T-cell (primary cell): ENCODE measurements around the gene NYAP2. TPM values are rescaled to one million over a fixed set of nuclear protein-coding genes. Genes with fewer than 3 reads are reported as not detected.

Source experiments
- ATAC-seq, 4 experiments: fragments of 200-7000 bp in 3 of 4; fragments of 150-1000 bp in 1 of 4; cut with Tn5 transposase; replicated peaks in 1 of 4; 1 replicate in 3 of 4; 2 replicates in 1 of 4; pipeline ENCODE4 v1.10.0; 2021; ENCODE audit warnings: moderate library complexity in 3 of 4, mild to moderate bottlenecking in 2 of 4, moderate number of reproducible peaks in 1 of 4
- CTCF ChIA-PET, 2 donors: fragments of 300-600 bp; sonication (Branson Sonifier 250); formaldehyde crosslinking; loops; one replicate each; lab custom pipeline; 2022; ENCODE audit warnings: antibody characterized with exemption in 2 of 2; lab: Charles Lee
- POLR2A ChIA-PET, 2 donors: fragments of 300-600 bp; sonication (Branson Sonifier 250); formaldehyde crosslinking; loops; one replicate each; lab custom pipeline; 2022; ENCODE audit warnings: antibody characterized with exemption in 2 of 2; lab: Charles Lee
- DNase-seq, 35 experiments: peaks; one replicate each; pipeline versions ENCODE4 v3.0.0 to v3.0.0-alpha.2; 2013 to 2023
- H3K27ac ChIP-seq: one replicate; pipeline ENCODE4 v1.5.1; 2013; ENCODE audit warnings: low read length
- H3K27me3 ChIP-seq, 2 experiments: replicated peaks in 1 of 2; 1 replicate in 1 of 2; 2 replicates in 1 of 2; pipeline versions ENCODE4 v1.6.1 to v1.7.0; 2013; ENCODE audit warnings: low read length in 1 of 2, mixed read lengths in 1 of 2; ENCODE audit not compliant: control insufficient read depth in 2 of 2, insufficient read depth in 2 of 2; ENCODE audit errors: extremely low read depth in 1 of 2
- H3K36me3 ChIP-seq, 2 donors: 1 replicate in 1 of 2; 2 replicates in 1 of 2; pipeline versions ENCODE4 v1.6.1 to v1.7.0; 2013; ENCODE audit warnings: low read length in 1 of 2; ENCODE audit not compliant: control insufficient read depth in 2 of 2, insufficient read depth in 1 of 2; ENCODE audit errors: extremely low read depth in 1 of 2
- H3K4me1 ChIP-seq, 2 experiments: 1 replicate in 1 of 2; 2 replicates in 1 of 2; pipeline versions ENCODE4 v1.6.1 to v1.7.0; 2013; ENCODE audit warnings: low read length in 2 of 2, mixed read lengths in 1 of 2; ENCODE audit not compliant: insufficient read depth in 2 of 2, control insufficient read depth in 1 of 2; ENCODE audit errors: extremely low read depth in 1 of 2
- H3K4me3 ChIP-seq, 2 donors: 1 replicate in 1 of 2; 2 replicates in 1 of 2; pipeline versions ENCODE4 v1.5.1 to v1.7.0; 2013; ENCODE audit warnings: mild to moderate bottlenecking in 2 of 2, low read length in 1 of 2, moderate library complexity in 1 of 2; ENCODE audit not compliant: control insufficient read depth in 1 of 2; ENCODE audit errors: extremely low read depth in 1 of 2
- H3K9me3 ChIP-seq: 2 replicates; pipeline ENCODE4 v1.7.0; 2013
- H3K27ac Mint-ChIP-seq, 2 donors: one replicate each; pipeline ENCODE4 v1.8.0; 2020 to 2021; ENCODE audit warnings: mild to moderate bottlenecking in 2 of 2, mixed read lengths in 2 of 2
- H3K27me3 Mint-ChIP-seq, 2 donors: one replicate each; pipeline ENCODE4 v1.8.0; 2021 to 2022; ENCODE audit warnings: mixed read lengths in 2 of 2
- H3K36me3 Mint-ChIP-seq: one replicate; pipeline ENCODE4 v1.8.0; 2021; ENCODE audit warnings: mixed read lengths
- H3K4me1 Mint-ChIP-seq, 3 donors: one replicate each; pipeline ENCODE4 v1.8.0; 2020 to 2022; ENCODE audit warnings: mixed read lengths in 3 of 3, mild to moderate bottlenecking in 1 of 3
- H3K4me3 Mint-ChIP-seq, 3 donors: one replicate each; pipeline ENCODE4 v1.8.0; 2020 to 2022; ENCODE audit warnings: mild to moderate bottlenecking in 3 of 3, mixed read lengths in 3 of 3, moderate library complexity in 3 of 3
- H3K9me3 Mint-ChIP-seq, 3 donors: one replicate each; pipeline ENCODE4 v1.8.0; 2020 to 2022; ENCODE audit warnings: mixed read lengths in 3 of 3
- WGBS: methylation state at CpG from one replicate; pipeline ENCODE4 v1.1.5; 2013; ENCODE audit warnings: missing lambda C conversion rate; ENCODE audit not compliant: insufficient coverage; 5-methylcytosine and 5-hydroxymethylcytosine counted together
- total RNA-seq, 35 experiments: library from RNA in 6 of 35; stranded (reverse) in 6 of 35; fragments of 120-200 nt in 1 of 35; gene quantifications; one replicate each; pipeline versions ENCODE4 v1.2.1 to v1.2.4 and lab custom pipeline; 2013 to 2026

The NYAP2 gene
- total RNA-seq, 5 donors from 2014 or later (not counting 1 experiment from before 2014, with no cell fraction given), result 0.06 to 0.15 TPM; not detected in 3

GRCh38 chr2:225510796-225511195, 111.3 kb downstream of the NYAP2 start:
- Histone ChIP-seq H3K36me3 (no peaks in the 10 kb centered on the region), H3K4me1 (no peaks in the 10 kb centered on the region), H3K27ac (no peak overlapping the region), H3K9me3 (no peaks in the 10 kb centered on the region), H3K27me3 (peaks cover 0 to 3% of the 10 kb centered on the region in 2 experiments), H3K4me3 (no peak overlapping the region)
- Mint-ChIP-seq H3K27ac (no peak overlapping the region), H3K36me3 (no peaks in the 10 kb centered on the region), H3K4me1 (no peaks in the 10 kb centered on the region), H3K9me3 (no peaks in the 10 kb centered on the region), H3K4me3 (no peak overlapping the region), H3K27me3 (peaks cover 0 to 17% of the 10 kb centered on the region in 2 donors)
- CTCF ChIA-PET, result interaction anchor here in 1 of 2 donors (0.6 kb wide), 1 partner anchor 8 kb away, joined by 3 read pairs; no protein-coding TSS in a partner anchor
- ATAC-seq, result no peak
- DNase-seq, result no peak
- POLR2A ChIA-PET, result interaction anchor here in 1 of 2 donors (0.6 kb wide), 1 partner anchor 13 kb away, joined by 3 read pairs; no protein-coding TSS in a partner anchor
- no CpG with 5 or more reads among the region's 1 CpG for WGBS

GRCh38 chr2:225512469-225512868, 113.0 kb downstream of the NYAP2 start:
- no peaks in the 10 kb centered on the region for H3K36me3 Mint-ChIP-seq
- no peak overlapping the region for H3K4me3 Mint-ChIP-seq
- H3K27me3 ChIP-seq, result peaks cover 0 to 3% of the 10 kb centered on the region in 2 experiments
- H3K4me3 ChIP-seq, result no peak overlapping the region
- H3K4me1 ChIP-seq, result no peaks in the 10 kb centered on the region
- H3K9me3 ChIP-seq, result no peaks in the 10 kb centered on the region
- DNase-seq (no peak), ATAC-seq (no peak)
- no peak overlapping the region for H3K27ac Mint-ChIP-seq
- H3K36me3 ChIP-seq, result no peaks in the 10 kb centered on the region
- WGBS, result 10% methylated on average over 1 of the region's 1 CpG
- CTCF ChIA-PET, result no interaction called here
- peaks cover 0 to 17% of the 10 kb centered on the region in 2 donors for H3K27me3 Mint-ChIP-seq
- H3K9me3 Mint-ChIP-seq, result no peaks in the 10 kb centered on the region
- H3K27ac ChIP-seq, result no peak overlapping the region
- POLR2A ChIA-PET, result no interaction called here
- H3K4me1 Mint-ChIP-seq, result no peaks in the 10 kb centered on the region

GRCh38 chr2:225512876-225513540, 113.5 kb downstream of the NYAP2 start:
- no peaks in the 10 kb centered on the region for H3K36me3 ChIP-seq
- H3K27ac ChIP-seq, result no peak overlapping the region
- POLR2A ChIA-PET, result no interaction called here
- CTCF ChIA-PET, result no interaction called here
- peaks cover 0 to 3% of the 10 kb centered on the region in 2 experiments for H3K27me3 ChIP-seq
- no peak overlapping the region for H3K4me3 ChIP-seq
- Mint-ChIP-seq H3K9me3 (no peaks in the 10 kb centered on the region), H3K4me1 (no peaks in the 10 kb centered on the region), H3K27me3 (peaks cover 0 to 20% of the 10 kb centered on the region in 2 donors), H3K4me3 (no peak overlapping the region), H3K36me3 (no peaks in the 10 kb centered on the region), H3K27ac (no peak overlapping the region)
- DNase-seq, result no peak
- ATAC-seq, result no peak
- 75% methylated on average over 6 of the region's 9 CpGs for WGBS
- H3K4me1 ChIP-seq, result no peaks in the 10 kb centered on the region
- H3K9me3 ChIP-seq, result no peaks in the 10 kb centered on the region

- H3K27ac ChIP-seq, result no peak overlapping the region
- H3K4me1 ChIP-seq, result no peaks in the 10 kb centered on the region
- ATAC-seq (no peak), DNase-seq (no peak)
- Mint-ChIP-seq H3K4me1 (no peaks in the 10 kb centered on the region), H3K9me3 (no peaks in the 10 kb centered on the region), H3K27me3 (peaks cover 0 to 10% of the 10 kb centered on the region in 2 donors), H3K4me3 (no peak overlapping the region), H3K27ac (no peak overlapping the region), H3K36me3 (no peaks in the 10 kb centered on the region)
- CTCF ChIA-PET, result no interaction called here
- POLR2A ChIA-PET, result no interaction called here
- H3K36me3 ChIP-seq, result no peaks in the 10 kb centered on the region
- H3K9me3 ChIP-seq, result no peaks in the 10 kb centered on the region
- H3K27me3 ChIP-seq, result peaks cover 0 to 3% of the 10 kb centered on the region in 2 experiments
- H3K4me3 ChIP-seq, result no peak overlapping the region
Observed at GRCh38 chr2:225515033-225515432, 115.5 kb downstream of the NYAP2 start.

GRCh38 chr2:225526760-225527390, 127.4 kb downstream of the NYAP2 start:
- Histone ChIP-seq H3K36me3 (no peaks in the 10 kb centered on the region), H3K4me1 (no peaks in the 10 kb centered on the region), H3K27ac (no peak overlapping the region), H3K4me3 (no peak overlapping the region), H3K27me3 (peaks cover 0 to 2% of the 10 kb centered on the region in 2 experiments), H3K9me3 (no peaks in the 10 kb centered on the region)
- no peak for ATAC-seq
- ChIA-PET POLR2A (no interaction called here), CTCF (no interaction called here)
- H3K4me3 Mint-ChIP-seq, result no peak overlapping the region
- DNase-seq, result no peak
- H3K27ac Mint-ChIP-seq, result no peak overlapping the region
- H3K9me3 Mint-ChIP-seq, result no peaks in the 10 kb centered on the region
- peaks cover 9 to 25% of the 10 kb centered on the region in 2 donors for H3K27me3 Mint-ChIP-seq
- 81% methylated on average over 2 of the region's 4 CpGs for WGBS
- H3K4me1 Mint-ChIP-seq, result no peaks in the 10 kb centered on the region
- H3K36me3 Mint-ChIP-seq, result no peaks in the 10 kb centered on the region

- H3K36me3 ChIP-seq, result no peaks in the 10 kb centered on the region
- Mint-ChIP-seq H3K27ac (no peak overlapping the region), H3K27me3 (peaks cover 5 to 12% of the 10 kb centered on the region in 2 donors), H3K9me3 (no peaks in the 10 kb centered on the region), H3K4me3 (no peak overlapping the region), H3K36me3 (no peaks in the 10 kb centered on the region), H3K4me1 (no peaks in the 10 kb centered on the region)
- WGBS, result no CpG with 5 or more reads among the region's 3 CpGs
- no peaks in the 10 kb centered on the region for H3K4me1 ChIP-seq
- H3K27me3 ChIP-seq, result peaks cover 0 to 2% of the 10 kb centered on the region in 2 experiments
- DNase-seq (no peak), ATAC-seq (no peak)
- H3K9me3 ChIP-seq, result no peaks in the 10 kb centered on the region
- POLR2A ChIA-PET, result no interaction called here
- H3K27ac ChIP-seq, result no peak overlapping the region
- CTCF ChIA-PET, result no interaction called here
- no peak overlapping the region for H3K4me3 ChIP-seq
Observed at GRCh38 chr2:225531559-225531958, 132.0 kb downstream of the NYAP2 start.
